ENCODE results near the gene ACTR3C.
"Not testable (repeated sequence)": the region's sequence is repeated elsewhere in the genome, so short reads cannot be mapped to it uniquely, and the experiment has no call there.

The ACTR3C gene

GRCh38 chr7:150314639-150315239 is 8.6 kb downstream of the ACTR3C start:
- DNase-seq (ENCODE audit: low read depth in 2 of 2, low spot score in 1 of 2), result no peak

GRCh38 chr7:150313870-150314269 is 9.5 kb downstream of the ACTR3C start:
- no peak for DNase-seq (ENCODE audit: low read depth in 2 of 2, low spot score in 1 of 2)

- no peak for DNase-seq (ENCODE audit: low read depth in 2 of 2, low spot score in 1 of 2)
Observed at GRCh38 chr7:150313367-150313809, 10.0 kb downstream of the ACTR3C start.

- DNase-seq (ENCODE audit: low read depth in 2 of 2, low spot score in 1 of 2), result not testable (repeated sequence)
Observed at GRCh38 chr7:150312649-150313366, 10.5 kb downstream of the ACTR3C start.

GRCh38 chr7:150311711-150312110 is 11.6 kb downstream of the ACTR3C start:
- no peak for DNase-seq (ENCODE audit: low read depth in 2 of 2, low spot score in 1 of 2)

- no peak for DNase-seq (ENCODE audit: low read depth in 2 of 2, low spot score in 1 of 2)
Observed at GRCh38 chr7:150311146-150311545, 12.2 kb downstream of the ACTR3C start.

GRCh38 chr7:150308575-150308974 is 14.8 kb downstream of the ACTR3C start:
- no peak for DNase-seq (ENCODE audit: low read depth in 2 of 2, low spot score in 1 of 2)

GRCh38 chr7:150307904-150308303 is 15.4 kb downstream of the ACTR3C start:
- no peak for DNase-seq (ENCODE audit: low read depth in 2 of 2, low spot score in 1 of 2)

GRCh38 chr7:150307129-150307528 is 16.2 kb downstream of the ACTR3C start:
- DNase-seq (ENCODE audit: low read depth in 2 of 2, low spot score in 1 of 2), result no peak

- DNase-seq (ENCODE audit: low read depth in 2 of 2, low spot score in 1 of 2), result not testable (repeated sequence)
Observed at GRCh38 chr7:150306377-150306776, 17.0 kb downstream of the ACTR3C start.

GRCh38 chr7:150305903-150306284 is 17.5 kb downstream of the ACTR3C start:
- not testable (repeated sequence) for DNase-seq (ENCODE audit: low read depth in 2 of 2, low spot score in 1 of 2)

- not testable (repeated sequence) for DNase-seq (ENCODE audit: low read depth in 2 of 2, low spot score in 1 of 2)
Observed at GRCh38 chr7:150305259-150305902, 18.0 kb downstream of the ACTR3C start.

- DNase-seq (ENCODE audit: low read depth in 2 of 2, low spot score in 1 of 2), result not testable (repeated sequence)
Observed at GRCh38 chr7:150304499-150305258, 18.7 kb downstream of the ACTR3C start.

GRCh38 chr7:150302908-150303310 is 20.4 kb downstream of the ACTR3C start:
- DNase-seq (ENCODE audit: low read depth in 2 of 2, low spot score in 1 of 2), result not testable (repeated sequence)

- not testable (repeated sequence) for DNase-seq (ENCODE audit: low read depth in 2 of 2, low spot score in 1 of 2)
Observed at GRCh38 chr7:150297978-150298377, 25.4 kb downstream of the ACTR3C start.

- DNase-seq (ENCODE audit: low read depth in 2 of 2, low spot score in 1 of 2), result not testable (repeated sequence)
Observed at GRCh38 chr7:150296802-150297201, 26.5 kb downstream of the ACTR3C start.

GRCh38 chr7:150295614-150296013 is 27.7 kb downstream of the ACTR3C start:
- not testable (repeated sequence) for DNase-seq (ENCODE audit: low read depth in 2 of 2, low spot score in 1 of 2)

- DNase-seq (ENCODE audit: low read depth in 2 of 2, low spot score in 1 of 2), result not testable (repeated sequence)
Observed at GRCh38 chr7:150295027-150295426, 28.3 kb downstream of the ACTR3C start.

- DNase-seq (ENCODE audit: low read depth in 2 of 2, low spot score in 1 of 2), result not testable (repeated sequence)
Observed at GRCh38 chr7:150290317-150290716, 33.0 kb downstream of the ACTR3C start.

- DNase-seq (ENCODE audit: low read depth in 2 of 2, low spot score in 1 of 2), result not testable (repeated sequence)
Observed at GRCh38 chr7:150288816-150289215, 34.5 kb downstream of the ACTR3C start.

- DNase-seq (ENCODE audit: low read depth in 2 of 2, low spot score in 1 of 2), result not testable (repeated sequence)
Observed at GRCh38 chr7:150287815-150288214, 35.5 kb downstream of the ACTR3C start.
